Head of caudate nucleus (tissue), 42 donors: ENCODE results near the gene KCTD10.

Experiments used
- DNase-seq, 42 donors: peaks; one replicate each; pipeline versions ENCODE4 v3.0.0 to v3.0.0-alpha.2; 2020 to 2021; ENCODE audit warnings: mixed read lengths in 7 of 42
- intact Hi-C: fragments of 100-400 bp; cut with DNase I; formaldehyde crosslinking; loops from one replicate; pipeline ENCODE4 v1.15.0; 2022

The KCTD10 gene

DNA sequence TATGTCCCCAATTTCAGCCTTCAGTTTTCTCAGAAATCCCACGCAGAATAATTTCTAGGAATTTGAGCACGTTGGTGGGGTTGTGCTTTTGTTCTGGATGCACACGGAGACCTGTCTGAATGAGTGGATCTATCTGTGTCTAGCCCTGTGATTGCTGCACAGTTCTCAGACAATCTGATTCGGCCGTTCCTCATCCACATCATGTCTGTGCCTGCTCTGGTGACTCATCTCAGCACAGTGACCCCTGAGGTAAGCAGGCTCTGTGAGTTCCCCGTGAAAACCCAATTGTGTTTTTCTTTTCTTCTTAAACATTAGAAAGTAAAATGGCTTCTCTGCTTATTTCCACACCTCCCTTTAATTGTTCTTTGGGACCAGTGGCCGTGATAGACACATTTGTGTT is 20.6 kb upstream of the KCTD10 start:
- intact Hi-C loops, result no loop called here
- DNase-seq, result no peak

DNA sequence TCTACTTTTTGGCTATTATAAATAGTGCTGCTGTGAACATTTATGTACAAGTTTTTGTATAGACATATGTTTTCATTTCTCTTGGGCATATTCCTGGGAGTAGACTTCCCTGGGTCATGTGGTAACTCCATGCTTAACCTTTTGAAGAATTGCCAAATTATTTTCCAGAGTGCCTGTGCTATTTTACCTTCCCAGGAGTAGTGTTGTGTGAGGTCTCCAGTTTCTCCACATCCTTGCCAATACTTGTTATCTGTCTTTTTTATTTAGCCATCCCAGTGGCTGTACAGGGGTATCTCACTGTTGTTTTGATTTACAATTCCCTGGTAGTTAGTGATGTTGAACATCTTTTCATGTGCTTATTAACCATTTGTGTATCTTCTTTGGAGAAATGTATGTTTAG is 19.2 kb upstream of the KCTD10 start:
- DNase-seq, result no peak
- intact Hi-C loops, result no loop called here

DNA sequence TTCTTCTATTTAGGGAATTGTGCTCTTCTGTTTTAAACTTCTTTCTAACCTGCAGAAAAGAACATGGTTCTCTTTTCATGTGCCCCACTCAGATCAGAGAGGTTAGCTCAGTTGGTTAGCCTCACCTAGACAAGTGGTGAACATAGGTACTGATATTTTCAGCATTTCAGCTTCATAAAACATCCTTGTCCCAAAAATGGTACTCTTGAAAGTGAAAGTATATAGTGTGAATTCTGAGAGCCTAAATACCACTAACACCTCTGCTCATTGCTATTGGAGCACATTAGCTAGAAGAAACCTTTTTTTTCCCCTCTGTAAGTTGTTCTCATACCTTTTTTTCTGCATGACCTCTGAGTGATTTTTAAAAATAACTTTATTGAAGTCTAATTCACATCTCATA is 17.9 kb upstream of the KCTD10 start:
- intact Hi-C loops, result no loop called here
- DNase-seq, result no peak

DNA sequence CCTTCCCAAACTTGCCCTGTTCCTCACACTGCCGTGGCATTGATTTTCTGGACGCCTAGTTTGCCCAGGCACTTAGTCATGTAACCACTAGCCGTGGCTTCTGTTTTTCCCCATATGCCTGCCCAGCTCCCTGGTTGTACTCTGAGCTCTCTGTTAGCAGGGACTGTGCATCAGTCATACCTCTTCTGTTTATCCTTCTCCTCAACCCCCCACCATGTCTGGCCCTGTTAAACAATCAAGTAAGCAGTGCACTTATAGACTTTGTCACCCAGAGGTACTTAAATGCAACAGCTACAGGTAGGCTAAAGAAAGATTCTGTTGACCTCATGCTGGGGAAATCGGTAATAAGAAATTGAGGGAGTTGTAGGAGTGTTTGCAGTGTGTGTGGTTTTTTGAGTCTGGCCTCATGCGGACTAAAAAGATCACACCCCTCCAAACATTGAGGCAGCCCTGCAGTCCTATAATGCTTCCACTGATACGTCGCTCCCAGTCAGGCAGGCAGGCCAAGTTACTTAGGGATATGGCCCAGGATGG is 17.3 kb upstream of the KCTD10 start:
- intact Hi-C loops, result no loop called here
- DNase-seq, result no peak

DNA sequence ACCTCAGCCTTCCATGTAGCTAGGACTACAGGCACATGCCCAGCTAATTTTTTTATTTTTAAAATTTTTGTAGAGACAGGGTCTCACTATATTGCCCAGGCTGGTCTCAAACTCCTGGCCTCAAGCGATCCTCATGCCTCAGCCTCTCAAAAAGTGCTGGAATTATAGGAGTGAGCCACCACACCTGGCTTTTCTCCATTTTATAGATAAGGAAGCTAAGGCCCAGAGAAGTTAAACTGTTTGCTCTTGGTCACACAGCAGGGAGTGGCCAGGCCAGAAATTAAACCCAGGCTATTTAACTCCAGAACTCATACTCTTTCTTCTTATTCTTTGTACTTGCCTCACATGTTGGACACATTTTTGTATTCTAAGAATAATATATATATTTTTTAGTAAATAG is 16.8 kb upstream of the KCTD10 start:
- intact Hi-C loops, result no loop called here
- DNase-seq, result no peak

DNA sequence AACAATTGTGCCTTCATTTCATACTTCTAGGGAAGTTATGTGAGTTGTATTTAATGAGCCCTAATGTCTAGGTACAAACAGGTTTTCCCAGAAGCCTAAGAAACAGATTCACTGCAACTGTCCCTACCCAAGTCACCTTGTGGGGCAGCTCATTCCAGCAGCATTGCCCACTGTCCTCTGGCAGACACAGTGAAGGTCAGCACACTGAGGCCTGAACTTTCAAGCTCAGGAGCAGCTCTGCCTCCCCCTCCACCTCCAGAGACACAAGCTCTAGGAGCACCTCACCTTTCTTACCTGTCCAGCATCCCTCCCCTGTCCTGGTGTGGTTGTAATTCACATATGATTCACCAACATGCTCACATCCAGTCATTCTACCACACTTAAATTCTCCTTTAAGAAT is 16.0 kb upstream of the KCTD10 start:
- no peak for DNase-seq
- intact Hi-C loops, result no loop called here

DNA sequence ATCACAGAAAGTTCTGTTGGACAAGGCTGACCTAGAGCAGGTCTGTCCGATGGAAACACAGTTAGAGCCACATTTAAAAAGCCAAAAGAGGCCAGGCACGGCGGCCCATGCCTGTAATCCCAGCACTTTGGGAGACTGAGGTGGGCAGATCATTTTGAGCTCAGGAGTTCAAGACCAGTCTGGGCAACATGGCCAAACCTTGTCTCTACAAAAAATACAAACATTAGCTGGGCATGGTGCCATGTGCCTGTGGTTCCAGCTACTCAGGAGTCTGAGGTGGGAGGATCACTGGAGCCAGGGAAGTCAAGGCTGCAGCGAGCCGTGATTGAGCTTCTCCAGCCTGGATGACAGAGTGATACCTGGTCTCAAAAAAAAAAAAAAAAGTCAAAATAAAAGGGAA is 15.3 kb upstream of the KCTD10 start:
- no peak for DNase-seq
- intact Hi-C loops, result no loop called here

DNA sequence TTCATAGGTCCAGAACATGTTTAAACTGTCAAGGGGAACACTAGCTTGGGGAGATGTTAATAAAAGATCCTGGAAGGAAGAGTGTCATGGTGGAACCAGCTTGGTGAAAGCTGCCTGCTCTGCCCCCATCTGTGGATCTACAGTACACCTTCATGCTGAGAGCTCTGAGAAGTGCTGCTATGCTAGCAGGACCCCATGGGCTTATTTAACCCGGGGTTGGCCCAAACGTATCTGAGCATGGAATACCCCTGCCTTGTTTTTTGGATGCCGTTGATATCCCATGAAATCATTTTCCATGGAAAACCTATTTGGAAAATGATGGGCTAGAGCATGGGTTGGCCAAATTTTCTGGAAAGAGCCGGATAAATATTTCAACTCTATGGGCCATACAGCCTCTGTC is 14.6 kb upstream of the KCTD10 start:
- no peak for DNase-seq
- intact Hi-C loops, result no loop called here

DNA sequence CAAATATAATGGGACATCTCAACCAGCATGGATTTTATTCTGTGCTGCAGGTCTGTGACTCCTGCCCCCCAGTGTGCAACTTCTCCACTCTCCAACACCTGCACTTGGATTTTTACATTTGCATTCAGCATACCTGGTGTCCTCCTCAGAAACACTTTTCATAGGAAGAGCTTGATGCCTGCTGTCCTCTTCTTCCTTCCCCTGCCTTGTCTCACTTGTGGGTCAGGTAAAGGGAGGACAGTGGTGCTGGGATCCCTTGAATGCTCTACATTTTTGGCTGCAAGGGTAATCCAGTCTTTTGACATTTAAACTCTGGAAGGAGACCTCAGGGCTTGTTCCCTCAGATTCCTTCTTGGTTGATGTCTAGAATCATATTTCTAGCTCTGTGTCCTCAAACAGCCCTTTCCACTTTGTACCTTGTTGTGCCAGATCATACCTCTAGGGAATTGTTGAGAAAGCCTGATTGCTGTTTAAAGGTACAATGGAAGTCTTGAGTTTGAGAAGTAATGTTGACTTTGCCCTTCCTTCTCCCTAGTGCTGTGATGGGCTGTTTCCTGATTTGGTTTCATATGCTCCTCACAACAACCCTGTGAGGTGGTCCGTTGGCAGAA is 13.0 kb upstream of the KCTD10 start:
- intact Hi-C loops, result no loop called here
- DNase-seq, result no peak

DNA sequence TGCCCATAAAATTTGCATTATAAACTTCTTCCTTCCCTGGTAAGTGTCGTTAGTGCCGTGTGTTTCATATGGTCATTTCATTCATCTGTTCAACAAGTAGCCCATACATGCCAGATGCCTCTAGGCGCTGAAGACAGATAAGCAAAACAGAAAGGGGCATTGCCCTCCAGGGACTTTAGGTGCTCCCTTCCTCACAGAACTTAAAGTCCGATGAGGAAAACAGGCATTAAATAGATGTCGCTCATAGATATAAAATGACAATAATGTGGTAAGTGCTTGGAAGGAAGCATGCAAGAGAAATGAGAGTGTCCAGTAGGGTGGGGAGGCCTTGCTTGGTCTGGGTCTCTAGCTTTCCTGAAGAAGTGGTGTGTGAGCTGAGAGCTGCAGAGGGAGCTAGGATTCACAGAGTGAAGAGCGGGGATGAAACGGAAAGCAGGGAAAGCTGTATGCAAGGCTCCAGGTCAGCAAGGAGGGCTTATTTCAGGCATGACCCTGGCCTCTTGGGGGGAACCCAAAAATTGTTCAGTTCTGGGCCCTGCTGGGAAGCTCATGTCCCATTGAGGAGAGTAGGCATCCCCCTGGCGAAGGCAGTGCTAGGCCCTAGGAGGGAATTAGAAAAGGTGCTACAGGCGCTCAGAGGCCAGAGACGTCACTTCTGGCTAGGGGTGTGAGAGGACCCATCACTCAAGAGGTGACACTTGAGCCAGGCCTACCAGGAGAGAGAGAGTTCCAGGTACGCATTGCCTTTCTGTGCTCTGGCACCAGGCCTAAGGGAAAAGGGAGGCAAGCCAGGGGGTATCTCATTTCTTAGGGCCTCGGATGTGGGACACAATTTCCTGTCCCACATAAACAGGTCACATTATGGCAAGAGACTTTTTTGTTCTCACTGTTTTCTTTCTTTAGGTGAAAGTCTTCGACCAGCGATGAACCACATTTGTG is 12.2 kb upstream of the KCTD10 start:
- no peak for DNase-seq
- intact Hi-C loops, result no loop called here

DNA sequence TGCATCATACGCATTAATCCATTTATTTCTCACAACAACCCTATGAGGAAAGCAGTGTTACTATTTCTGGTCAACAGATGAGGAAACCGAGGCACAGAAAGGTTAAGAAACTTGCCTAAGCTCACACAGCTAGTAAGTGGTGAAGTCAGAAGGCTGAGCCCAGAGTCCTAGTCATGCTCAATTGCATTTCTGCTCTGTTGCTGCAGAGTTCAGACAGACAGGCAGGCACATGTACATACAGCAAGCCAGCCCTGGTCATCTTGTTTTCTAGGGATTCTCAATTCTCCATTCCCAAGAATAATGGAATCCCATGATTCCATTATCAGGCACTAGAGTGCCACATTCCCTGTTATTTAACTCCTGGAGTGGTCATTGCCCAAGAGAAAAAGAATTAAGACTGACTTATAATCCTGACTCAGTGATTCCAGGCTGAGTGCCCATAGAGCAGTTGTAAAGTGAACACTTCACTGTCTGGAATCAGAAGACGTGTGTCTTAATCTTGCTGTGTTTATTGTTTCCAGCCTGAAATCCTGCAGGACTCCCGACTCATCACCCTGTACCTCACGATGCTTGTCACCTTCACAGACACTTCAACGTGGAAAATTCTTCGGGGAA is 11.1 kb upstream of the KCTD10 start:
- intact Hi-C loops, result no loop called here

DNA sequence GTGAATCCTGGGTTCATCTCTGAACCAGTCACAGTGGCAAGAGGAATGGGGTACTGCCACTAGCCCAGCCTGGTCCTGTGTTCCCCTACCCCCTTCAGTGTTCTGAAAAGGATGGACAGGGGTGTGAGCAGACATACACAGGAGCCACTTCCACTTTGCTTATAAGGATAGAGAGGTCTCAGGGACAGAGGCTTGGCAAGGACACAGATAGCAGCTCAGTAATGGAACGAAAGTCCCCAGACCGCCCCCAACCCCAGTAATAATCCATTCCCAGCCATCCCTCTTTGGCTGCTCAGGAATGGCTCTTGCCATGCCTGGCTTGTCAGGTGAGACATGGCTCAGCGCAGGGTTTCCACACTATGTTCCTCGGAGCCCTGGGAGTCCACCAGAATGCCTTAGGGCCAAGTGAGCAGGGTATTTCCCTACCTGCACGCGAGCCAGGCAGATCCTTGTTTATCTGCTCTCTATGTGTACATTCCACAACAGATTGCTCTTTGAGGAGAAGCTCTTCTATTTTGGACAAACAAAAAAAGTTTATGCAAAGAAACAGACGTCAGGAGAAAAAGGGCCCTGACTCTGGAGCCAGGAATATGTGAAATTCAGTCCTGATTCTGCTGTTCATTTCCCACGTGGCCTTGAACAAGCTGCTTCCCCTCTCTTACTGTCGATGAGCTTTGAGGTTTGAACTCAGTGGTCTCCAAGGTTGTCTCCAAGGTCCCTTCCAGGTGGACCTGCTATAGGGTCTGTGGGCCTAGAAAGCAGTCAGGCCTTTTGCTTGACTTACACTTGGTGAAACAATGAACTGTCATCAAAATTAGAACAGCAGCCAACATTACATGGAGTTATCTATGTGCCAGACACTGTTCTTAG is 10.3 kb upstream of the KCTD10 start:
- no peak for DNase-seq
- intact Hi-C loops, result no loop called here

More for the DNA sequence above, 11.1 kb upstream of the KCTD10 start:
- no peak for DNase-seq

DNA sequence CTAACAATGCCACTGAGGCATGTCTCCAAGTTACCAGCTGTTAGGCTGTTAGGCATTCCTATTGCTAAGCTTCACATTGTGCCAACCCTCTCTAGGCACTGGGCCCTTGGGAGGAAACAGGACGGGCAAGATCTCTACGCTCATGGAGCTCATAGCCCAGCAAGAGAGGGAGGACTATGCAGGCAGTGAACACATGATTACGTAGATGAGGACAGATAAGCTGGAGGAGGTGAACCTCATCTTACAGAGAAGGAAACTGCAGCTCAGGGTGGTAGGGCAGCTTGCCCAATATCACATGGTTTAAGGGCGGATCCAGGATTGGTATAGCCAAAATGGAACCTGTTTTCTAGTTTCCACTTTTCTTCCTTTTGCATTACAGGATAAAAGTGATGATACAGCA is 8.1 kb upstream of the KCTD10 start:
- intact Hi-C loops, result no loop called here
- no peak for DNase-seq

DNA sequence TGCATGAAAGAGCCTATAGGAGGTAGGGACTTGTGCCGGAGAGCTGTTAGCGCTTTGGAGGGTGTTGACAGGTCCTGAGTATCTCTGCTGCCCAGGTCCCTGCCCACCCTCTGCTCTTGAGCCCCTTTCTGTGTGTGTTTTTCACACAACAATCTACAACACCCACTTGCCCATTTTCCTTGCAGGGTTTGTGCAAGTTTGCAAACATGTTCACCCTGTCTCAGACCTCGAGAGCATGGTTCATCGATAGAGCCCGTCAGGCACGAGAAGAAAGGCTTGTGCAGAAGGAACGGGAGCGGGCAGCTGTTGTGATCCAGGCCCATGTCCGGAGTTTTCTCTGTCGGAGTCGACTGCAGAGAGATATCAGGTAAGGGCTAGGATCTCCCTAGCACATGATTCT is 6.2 kb upstream of the KCTD10 start:
- intact Hi-C loops, result no loop called here

DNA sequence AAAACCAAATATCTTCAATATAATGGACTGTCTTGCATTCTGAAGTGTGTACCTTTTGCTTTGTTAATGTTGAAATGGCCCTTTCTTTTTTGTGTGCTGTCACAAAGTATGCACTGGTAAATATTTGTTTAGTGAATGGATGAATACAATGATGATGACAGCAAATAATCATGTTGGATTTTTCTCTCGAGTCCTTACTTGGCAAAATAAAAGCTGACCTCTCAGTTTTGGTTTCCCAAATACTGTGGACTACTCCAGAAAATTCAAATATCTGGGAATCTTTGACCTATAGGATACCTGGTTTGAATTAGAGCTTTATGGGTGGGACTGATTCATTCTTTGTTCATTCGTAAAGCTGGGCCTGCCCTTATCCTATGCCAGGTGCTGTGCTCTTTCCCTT is 5.8 kb upstream of the KCTD10 start:
- DNase-seq, result no peak
- intact Hi-C loops, result no loop called here

More for the DNA sequence above, 6.2 kb upstream of the KCTD10 start:
- no peak for DNase-seq

DNA sequence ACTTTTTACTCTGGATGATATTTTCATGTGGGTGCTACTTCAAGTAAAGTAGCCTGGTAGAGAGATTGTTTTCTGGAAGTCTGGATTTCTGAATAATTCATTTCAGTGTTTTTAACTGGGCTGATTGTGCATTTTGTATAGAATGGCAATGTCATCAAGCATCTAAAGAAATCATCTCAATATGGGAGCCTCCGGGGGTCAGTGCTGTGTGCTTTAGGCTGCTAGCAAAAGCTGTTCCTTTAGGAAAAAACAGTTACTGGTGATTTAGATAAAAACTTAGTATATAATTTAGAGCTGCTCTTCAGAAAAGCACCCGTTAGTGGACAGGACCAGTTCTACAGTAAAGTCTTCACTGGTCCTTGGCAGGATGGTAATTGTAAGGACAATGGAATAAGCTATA is 5.4 kb upstream of the KCTD10 start:
- intact Hi-C loops, result no loop called here
- DNase-seq, result no peak

DNA sequence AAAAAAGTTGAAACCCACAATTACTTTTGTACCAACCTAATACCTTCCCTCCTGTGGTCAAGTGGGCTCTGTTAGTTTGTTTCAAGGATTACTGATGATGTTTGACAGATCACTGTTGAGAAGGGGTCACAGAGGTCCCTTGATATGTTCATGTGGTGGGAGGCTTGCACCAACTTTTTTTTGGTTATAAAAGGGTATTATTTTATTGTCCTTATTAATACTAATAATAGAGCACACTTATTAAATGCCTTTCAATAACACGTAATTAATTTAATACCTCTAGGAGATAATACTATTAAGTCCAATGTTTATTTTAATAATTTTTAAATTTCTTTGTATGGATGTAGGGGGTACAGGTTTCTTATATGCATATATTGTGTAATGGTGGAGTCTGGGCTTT is 4.8 kb upstream of the KCTD10 start:
- intact Hi-C loops, result no loop called here

DNA sequence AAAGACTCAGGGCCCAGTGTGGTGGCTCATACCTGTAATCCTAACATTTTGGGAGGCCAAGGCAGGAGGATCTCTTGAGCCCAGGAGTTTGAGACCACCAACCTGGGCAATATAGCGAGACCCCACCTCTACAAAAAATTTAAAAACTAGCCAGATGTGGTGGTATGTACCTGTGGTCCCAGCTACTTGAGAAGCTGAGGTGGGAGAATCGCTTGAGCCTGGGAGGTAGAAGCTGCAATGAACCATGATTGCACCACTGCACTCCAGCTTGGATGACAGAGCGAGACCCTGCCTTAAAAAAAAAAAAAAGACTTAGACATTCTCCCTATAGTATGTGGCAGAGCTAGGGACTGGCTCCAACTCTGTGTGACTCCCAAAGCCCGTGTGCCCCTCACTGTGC is 3.3 kb upstream of the KCTD10 start:
- DNase-seq, result no peak
- intact Hi-C loops, result no loop called here

More for the DNA sequence above, 4.8 kb upstream of the KCTD10 start:
- DNase-seq, result no peak

DNA sequence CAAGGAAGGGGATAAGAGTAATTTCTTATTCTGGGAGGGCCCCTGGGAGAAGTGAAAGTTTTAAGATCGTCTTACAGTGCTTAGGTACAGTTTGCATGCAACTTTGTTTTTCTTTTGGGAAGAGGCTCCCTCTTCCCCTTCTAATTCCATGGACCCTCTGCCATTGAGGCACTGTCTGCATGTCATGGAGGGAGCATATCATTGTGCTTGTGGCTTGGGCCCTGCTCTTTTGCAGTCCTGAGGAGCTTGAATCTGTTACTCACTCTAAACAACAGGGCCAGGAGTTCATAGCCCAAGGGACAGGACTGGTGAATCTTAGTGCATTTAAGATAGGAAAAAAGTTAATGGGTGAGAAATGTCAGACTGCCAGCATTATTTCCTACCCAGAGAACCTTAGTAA is 2.7 kb upstream of the KCTD10 start:
- DNase-seq, result no peak
- intact Hi-C loops, result no loop called here
